ENCODE measurements around the gene AGAP5.
A peak's percentile ranks its signal among the peaks of the same experiment; 100 is the strongest.
"Not testable (repeated sequence)": the region's sequence is repeated elsewhere in the genome, so short reads cannot be mapped to it uniquely, and the experiment has no call there.

AGAP5 gene

DNA sequence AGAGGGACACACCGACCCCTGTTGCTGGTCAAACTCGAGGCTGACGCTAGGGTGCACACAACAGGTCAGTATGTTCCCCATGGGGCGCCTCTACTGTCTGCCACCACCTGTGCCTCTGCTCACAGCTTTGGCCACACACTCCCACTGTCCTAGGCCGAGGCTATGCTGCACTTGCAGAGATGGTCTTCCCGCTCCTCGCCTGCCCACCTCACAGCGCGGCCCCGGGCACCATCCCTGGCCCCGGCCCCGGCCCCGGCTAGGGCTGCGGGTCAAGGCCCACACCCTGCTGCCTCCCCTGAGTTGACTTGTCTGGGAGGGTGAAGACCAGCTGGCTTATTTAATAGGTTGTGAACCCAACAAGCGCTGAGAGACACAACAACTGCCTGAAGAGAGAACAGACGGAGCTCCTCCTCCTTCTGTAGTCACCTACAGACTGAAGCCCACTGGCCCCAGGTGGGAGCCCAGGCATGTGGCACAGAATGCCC is at the start of gene AGAP5:
AGAP5 (minus strand) TSS at position 435 of the 485 bp plus-strand sequence; CDS start at position 81, 354 bp downstream.
- H3K27ac ChIP-seq (ENCODE audit: low read depth, low read length); H3K36me3 ChIP-seq (ENCODE audit: control insufficient read depth, insufficient read depth, low read length); H3K4me1 ChIP-seq (ENCODE audit: control insufficient read depth, insufficient read depth, low read length); H3K9ac ChIP-seq (ENCODE audit: low read depth, low read length); H3K9me3 ChIP-seq (ENCODE audit: control insufficient read depth, insufficient read depth, low read length); H3K4me3 ChIP-seq (ENCODE audit: low read depth, low read length); H3K27me3 ChIP-seq (ENCODE audit: control insufficient read depth, insufficient read depth, low read length): not testable (repeated sequence)

- Histone ChIP-seq H3K4me3 (ENCODE audit: low read depth, low read length) (no peak overlapping the region), H3K4me1 (ENCODE audit: control insufficient read depth, insufficient read depth, low read length) (peaks cover 17% of the 10 kb centered on the region), H3K9me3 (ENCODE audit: control insufficient read depth, insufficient read depth, low read length) (no peaks in the 10 kb centered on the region), H3K27me3 (ENCODE audit: control insufficient read depth, insufficient read depth, low read length) (no peaks in the 10 kb centered on the region), H3K27ac (ENCODE audit: low read depth, low read length) (no peak overlapping the region), H3K36me3 (ENCODE audit: control insufficient read depth, insufficient read depth, low read length) (peaks cover 37% of the 10 kb centered on the region), H3K9ac (ENCODE audit: low read depth, low read length) (no peak overlapping the region)
Measured at GRCh38 chr10:73746721-73747120, 48.8 kb upstream of the AGAP5 start.

GRCh38 chr10:73744664-73744975 is 46.7 kb upstream of the AGAP5 start:
- H3K27me3 ChIP-seq (ENCODE audit: control insufficient read depth, insufficient read depth, low read length) = no peaks in the 10 kb centered on the region
- H3K4me3 ChIP-seq (ENCODE audit: low read depth, low read length) = peak overlapping the region; percentile 89
- H3K9me3 ChIP-seq (ENCODE audit: control insufficient read depth, insufficient read depth, low read length) = no peaks in the 10 kb centered on the region
- H3K27ac ChIP-seq (ENCODE audit: low read depth, low read length) = peak overlapping the region; percentile 93
- peak overlapping the region; percentile 97 for H3K9ac ChIP-seq (ENCODE audit: low read depth, low read length)
- H3K4me1 ChIP-seq (ENCODE audit: control insufficient read depth, insufficient read depth, low read length) = peaks cover 22% of the 10 kb centered on the region
- H3K36me3 ChIP-seq (ENCODE audit: control insufficient read depth, insufficient read depth, low read length) = peaks cover 16% of the 10 kb centered on the region

- Histone ChIP-seq H3K9ac (ENCODE audit: low read depth, low read length) (peak within 1 kb of the TSS; percentile 97), H3K27me3 (ENCODE audit: control insufficient read depth, insufficient read depth, low read length) (no peaks in the 10 kb centered on the region), H3K9me3 (ENCODE audit: control insufficient read depth, insufficient read depth, low read length) (no peaks in the 10 kb centered on the region), H3K36me3 (ENCODE audit: control insufficient read depth, insufficient read depth, low read length) (peaks cover 14% of the 10 kb centered on the region), H3K4me1 (ENCODE audit: control insufficient read depth, insufficient read depth, low read length) (peaks cover 22% of the 10 kb centered on the region), H3K27ac (ENCODE audit: low read depth, low read length) (peak within 1 kb of the TSS; percentile 93), H3K4me3 (ENCODE audit: low read depth, low read length) (peak within 1 kb of the TSS; percentile 89)
Measured at GRCh38 chr10:73743905-73744663, 46.2 kb upstream of the AGAP5 start, which contains the start of gene SEC24C. SEC24C (plus strand) TSS chr10:73744372; CDS start chr10:73746833, 2,461 bp downstream.

DNA sequence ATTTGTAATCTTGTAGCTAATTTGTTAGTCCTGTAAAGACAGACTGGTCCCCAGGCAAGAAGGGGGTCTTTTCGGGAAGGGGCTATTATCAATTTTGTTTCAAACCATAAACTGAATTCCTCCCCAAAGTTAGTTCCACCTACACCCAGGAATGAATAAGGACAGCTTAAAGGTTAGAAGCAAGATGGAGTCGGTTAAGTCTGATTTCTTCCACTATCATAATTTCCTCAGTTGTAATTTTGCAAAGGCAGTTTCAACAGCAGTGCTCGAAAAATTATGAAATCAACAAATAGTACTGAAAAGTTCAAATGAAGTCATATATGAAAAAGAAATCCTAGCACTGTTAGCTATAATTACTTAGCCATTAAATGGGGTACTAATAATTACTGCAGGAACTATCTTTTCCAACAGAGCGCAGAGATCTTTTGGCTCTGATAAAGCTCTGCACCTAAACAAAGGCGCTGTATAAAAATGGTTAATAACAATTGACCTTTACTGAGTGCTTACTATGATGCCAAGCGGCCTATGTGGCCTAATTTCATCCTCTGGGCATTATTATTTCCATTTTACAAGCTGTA is 45.5 kb upstream of the AGAP5 start:
- peak overlapping the region; percentile 89 for H3K4me3 ChIP-seq (ENCODE audit: low read depth, low read length)
- H3K27ac ChIP-seq (ENCODE audit: low read depth, low read length) = peak overlapping the region; percentile 93
- no peaks in the 10 kb centered on the region for H3K9me3 ChIP-seq (ENCODE audit: control insufficient read depth, insufficient read depth, low read length)
- peaks cover 22% of the 10 kb centered on the region for H3K4me1 ChIP-seq (ENCODE audit: control insufficient read depth, insufficient read depth, low read length)
- no peaks in the 10 kb centered on the region for H3K27me3 ChIP-seq (ENCODE audit: control insufficient read depth, insufficient read depth, low read length)
- peaks cover 10% of the 10 kb centered on the region for H3K36me3 ChIP-seq (ENCODE audit: control insufficient read depth, insufficient read depth, low read length)
- H3K9ac ChIP-seq (ENCODE audit: low read depth, low read length) = peak overlapping the region; percentile 97

DNA sequence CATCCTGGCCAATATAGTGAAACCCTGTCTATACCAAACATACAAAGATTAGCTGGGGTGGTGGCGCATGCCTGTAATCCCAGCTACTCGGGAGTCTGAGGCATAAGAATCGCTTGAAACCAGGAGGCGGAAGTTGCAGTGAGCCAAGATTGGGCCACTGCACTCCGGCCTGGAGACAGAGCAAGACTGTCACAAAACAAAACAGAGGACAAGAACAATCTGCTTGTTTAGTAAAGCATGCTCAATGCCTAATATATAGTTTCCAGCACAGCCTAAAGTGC is 44.5 kb upstream of the AGAP5 start:
- H3K4me1 ChIP-seq (ENCODE audit: control insufficient read depth, insufficient read depth, low read length) = peaks cover 22% of the 10 kb centered on the region
- H3K27ac ChIP-seq (ENCODE audit: low read depth, low read length) = peak overlapping the region; percentile 93
- H3K4me3 ChIP-seq (ENCODE audit: low read depth, low read length) = 0 out of 2 replicates have a peak overlapping the region, but pooled peaks have one; percentile 2
- H3K9ac ChIP-seq (ENCODE audit: low read depth, low read length) = 0 out of 2 replicates have a peak overlapping the region, but pooled peaks have one; percentile 2
- no peaks in the 10 kb centered on the region for H3K9me3 ChIP-seq (ENCODE audit: control insufficient read depth, insufficient read depth, low read length)
- H3K27me3 ChIP-seq (ENCODE audit: control insufficient read depth, insufficient read depth, low read length) = no peaks in the 10 kb centered on the region
- peaks cover 10% of the 10 kb centered on the region for H3K36me3 ChIP-seq (ENCODE audit: control insufficient read depth, insufficient read depth, low read length)

GRCh38 chr10:73740501-73741254 is 42.8 kb upstream of the AGAP5 start:
- not testable (repeated sequence) for H3K9me3 ChIP-seq (ENCODE audit: control insufficient read depth, insufficient read depth, low read length); H3K27ac ChIP-seq (ENCODE audit: low read depth, low read length); H3K27me3 ChIP-seq (ENCODE audit: control insufficient read depth, insufficient read depth, low read length); H3K4me3 ChIP-seq (ENCODE audit: low read depth, low read length); H3K9ac ChIP-seq (ENCODE audit: low read depth, low read length); H3K36me3 ChIP-seq (ENCODE audit: control insufficient read depth, insufficient read depth, low read length)
- H3K4me1 ChIP-seq (ENCODE audit: control insufficient read depth, insufficient read depth, low read length) = peaks cover 22% of the 10 kb centered on the region

GRCh38 chr10:73734796-73735305 is 36.9 kb upstream of the AGAP5 start:
- H3K4me1 ChIP-seq (ENCODE audit: control insufficient read depth, insufficient read depth, low read length) = no peaks in the 10 kb centered on the region
- no peak overlapping the region for H3K27ac ChIP-seq (ENCODE audit: low read depth, low read length)

GRCh38 chr10:73734028-73734720 is 36.3 kb upstream of the AGAP5 start:
- peaks cover 14% of the 10 kb centered on the region for H3K36me3 ChIP-seq (ENCODE audit: control insufficient read depth, insufficient read depth, low read length)
- no peaks in the 10 kb centered on the region for H3K27me3 ChIP-seq (ENCODE audit: control insufficient read depth, insufficient read depth, low read length)
- H3K9ac ChIP-seq (ENCODE audit: low read depth, low read length) = no peak overlapping the region
- H3K27ac ChIP-seq (ENCODE audit: low read depth, low read length) = no peak overlapping the region
- no peaks in the 10 kb centered on the region for H3K4me1 ChIP-seq (ENCODE audit: control insufficient read depth, insufficient read depth, low read length)
- no peaks in the 10 kb centered on the region for H3K9me3 ChIP-seq (ENCODE audit: control insufficient read depth, insufficient read depth, low read length)
- H3K4me3 ChIP-seq (ENCODE audit: low read depth, low read length) = no peak overlapping the region

More at GRCh38 chr10:73734796-73735305, 36.9 kb upstream of the AGAP5 start:
- Histone ChIP-seq H3K9ac (ENCODE audit: low read depth, low read length) (no peak overlapping the region), H3K4me3 (ENCODE audit: low read depth, low read length) (no peak overlapping the region), H3K27me3 (ENCODE audit: control insufficient read depth, insufficient read depth, low read length) (no peaks in the 10 kb centered on the region), H3K9me3 (ENCODE audit: control insufficient read depth, insufficient read depth, low read length) (no peaks in the 10 kb centered on the region), H3K36me3 (ENCODE audit: control insufficient read depth, insufficient read depth, low read length) (peaks cover 14% of the 10 kb centered on the region)

GRCh38 chr10:73732931-73733623 is 35.2 kb upstream of the AGAP5 start:
- Histone ChIP-seq H3K4me1 (ENCODE audit: control insufficient read depth, insufficient read depth, low read length) (no peaks in the 10 kb centered on the region), H3K27ac (ENCODE audit: low read depth, low read length) (no peak overlapping the region), H3K36me3 (ENCODE audit: control insufficient read depth, insufficient read depth, low read length) (peaks cover 16% of the 10 kb centered on the region), H3K9me3 (ENCODE audit: control insufficient read depth, insufficient read depth, low read length) (no peaks in the 10 kb centered on the region), H3K9ac (ENCODE audit: low read depth, low read length) (no peak overlapping the region), H3K27me3 (ENCODE audit: control insufficient read depth, insufficient read depth, low read length) (no peaks in the 10 kb centered on the region), H3K4me3 (ENCODE audit: low read depth, low read length) (no peak overlapping the region)

Data from HUES48 (cell line).